GM19455 (cell line): ENCODE measurements around the gene TEX48.

ENCODE experiments used
- ATAC-seq: cut with Tn5 transposase; IDR thresholded peaks from one replicate; pipeline ENCODE4 v1.9.1; 2021; ENCODE audit not compliant: unreplicated experiment

Gene TEX48

GRCh38 chr9:114624677-114625076, 57.3 kb downstream of the TEX48 start:
- ATAC-seq = no peak

- ATAC-seq = no peak
These were observed 59.9 kb downstream of the TEX48 start for GRCh38 chr9:114621975-114622609.

GRCh38 chr9:114621561-114621960, 60.4 kb downstream of the TEX48 start:
- no peak for ATAC-seq

GRCh38 chr9:114619191-114619761, 62.7 kb downstream of the TEX48 start:
- no peak for ATAC-seq

GRCh38 chr9:114616684-114617520, 65.1 kb downstream of the TEX48 start:
- ATAC-seq = peak; percentile 75
